ENCODE measurements around the gene MBTD1. TPM values are rescaled to one million over a fixed set of nuclear protein-coding genes. Genes with fewer than 3 reads are reported as not detected.

The MBTD1 gene
- total and polyA plus RNA-seq, 2 of the 8 experiments (the other 6 are each of a cell fraction or from before 2014, with no cell fraction given): 20.3 to 51.4 TPM

- POLR2A ChIA-PET (ENCODE audit: partially characterized antibody): interaction anchor here (1.2 to 3.5 kb wide), 2 partner anchors 9 to 13 kb away, joined by 3 to 10 read pairs; partner anchors contain the start of gene SPAG9
- Histone ChIP-seq H2AK5ac (ENCODE audit: low read depth, low read length) (no peak overlapping the region), H3K23me2 (ENCODE audit: low read depth, low read length) (no peaks in the 10 kb centered on the region), H3K56ac (replicated peaks; ENCODE audit: insufficient read length, low read depth, low read length) (no peak overlapping the region), H3K79me2 (ENCODE audit: control insufficient read depth in 1 of 2, insufficient read depth in 2 of 2, low read length in 2 of 2) (no peaks in the 10 kb centered on the region), H2BK15ac (ENCODE audit: low read length) (no peak overlapping the region), H2AFZ (ENCODE audit: low read length) (no peak overlapping the region), H3K27ac (ENCODE audit: low read depth, low read length) (no peak overlapping the region), H2BK120ac (replicated peaks; ENCODE audit: low read depth, low read length) (no peak overlapping the region), H3K14ac (ENCODE audit: insufficient read length) (no peak overlapping the region), H3K23ac (ENCODE audit: insufficient read length) (no peak overlapping the region), H3K27me3 (replicated peaks in 1 of 4; ENCODE audit: control insufficient read depth in 3 of 4, extremely low read depth in 1 of 4, insufficient read depth in 3 of 4, low read length in 3 of 4) (no peaks in the 10 kb centered on the region), H3K36me3 (ENCODE audit: control insufficient read depth in 2 of 4, insufficient read depth in 4 of 4, low read length in 3 of 4) (no peaks in the 10 kb centered on the region), H3K9me3 (ENCODE audit: insufficient read depth in 2 of 2, low read depth in 1 of 2, low read length in 1 of 2) (no peaks in the 10 kb centered on the region), H3K4ac (replicated peaks; ENCODE audit: insufficient read length, low read depth, low read length) (no peak overlapping the region), H3K4me3 (ENCODE audit: extremely low read depth in 1 of 4, insufficient read depth in 2 of 4, low read depth in 3 of 4, low read length in 4 of 4) (no peak overlapping the region), H2BK20ac (ENCODE audit: low read length) (no peak overlapping the region), H3K4me1 (replicated peaks in 1 of 4; ENCODE audit: control insufficient read depth in 3 of 4, insufficient read depth in 4 of 4, low read length in 3 of 4) (no peaks in the 10 kb centered on the region), H4K8ac (ENCODE audit: extremely low read depth, insufficient read depth, low read length) (no peak overlapping the region), H4K5ac (ENCODE audit: insufficient read length, low read depth, low read length) (no peak overlapping the region), H3K18ac (ENCODE audit: extremely low read depth, low read length) (no peak overlapping the region), H2BK5ac (ENCODE audit: low read depth, low read length) (no peak overlapping the region), H3K9ac (replicated peaks in 1 of 4; ENCODE audit: extremely low read depth in 1 of 4, low read depth in 3 of 4, low read length in 3 of 4) (no peak overlapping the region), H3K79me1 (ENCODE audit: low read depth, low read length) (no peaks in the 10 kb centered on the region), H2BK12ac (ENCODE audit: low read depth, low read length) (no peak overlapping the region), H3K4me2 (ENCODE audit: insufficient read depth in 1 of 2, low read depth in 2 of 2, low read length in 2 of 2) (no peak overlapping the region), H4K91ac (replicated peaks; ENCODE audit: insufficient read length, low read length) (no peak overlapping the region), H4K20me1 (replicated peaks in 1 of 2; ENCODE audit: control insufficient read depth in 1 of 2, insufficient read depth in 2 of 2, low read length in 2 of 2) (no peaks in the 10 kb centered on the region)
- FAIRE-seq (no peak), DNase-seq (ENCODE audit: low read depth in 1 of 2, low spot score in 2 of 2) (no peak)
- CTCF ChIA-PET (ENCODE audit: partially characterized antibody): interaction anchor here (1.8 kb wide), 1 partner anchor 20 kb away, joined by 6 read pairs; the partner anchor contains the start of gene NME1
- TF ChIP-seq, protein P1, sequence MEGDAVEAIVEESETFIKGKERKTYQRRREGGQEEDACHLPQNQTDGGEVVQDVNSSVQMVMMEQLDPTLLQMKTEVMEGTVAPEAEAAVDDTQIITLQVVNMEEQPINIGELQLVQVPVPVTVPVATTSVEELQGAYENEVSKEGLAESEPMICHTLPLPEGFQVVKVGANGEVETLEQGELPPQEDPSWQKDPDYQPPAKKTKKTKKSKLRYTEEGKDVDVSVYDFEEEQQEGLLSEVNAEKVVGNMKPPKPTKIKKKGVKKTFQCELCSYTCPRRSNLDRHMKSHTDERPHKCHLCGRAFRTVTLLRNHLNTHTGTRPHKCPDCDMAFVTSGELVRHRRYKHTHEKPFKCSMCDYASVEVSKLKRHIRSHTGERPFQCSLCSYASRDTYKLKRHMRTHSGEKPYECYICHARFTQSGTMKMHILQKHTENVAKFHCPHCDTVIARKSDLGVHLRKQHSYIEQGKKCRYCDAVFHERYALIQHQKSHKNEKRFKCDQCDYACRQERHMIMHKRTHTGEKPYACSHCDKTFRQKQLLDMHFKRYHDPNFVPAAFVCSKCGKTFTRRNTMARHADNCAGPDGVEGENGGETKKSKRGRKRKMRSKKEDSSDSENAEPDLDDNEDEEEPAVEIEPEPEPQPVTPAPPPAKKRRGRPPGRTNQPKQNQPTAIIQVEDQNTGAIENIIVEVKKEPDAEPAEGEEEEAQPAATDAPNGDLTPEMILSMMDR (IDR thresholded peaks at IDR 0.05; ENCODE audit: control extremely low read depth in 1 of 3, insufficient read depth in 1 of 3, low read depth in 1 of 3, low read length in 3 of 3): no peak
- TF ChIP-seq RXRA (IDR thresholded peaks at IDR 0.05; ENCODE audit: insufficient read depth, low read depth, low read length): no peak
These were observed 126.9 kb downstream of the MBTD1 start for GRCh38 chr17:51132964-51133319.
